Right lobe of liver (tissue), 4 donors: ENCODE data around the gene PEAK1.

Experiments used
- CTCF ChIP-seq, 4 donors: fragments of 200-600 bp in 3 of 4; fragments of 450-650 bp in 1 of 4; IDR thresholded peaks; one replicate each; pipeline versions ENCODE4 v1.5.1 to v1.8.0; 2016 to 2022; ENCODE audit warnings: antibody characterized with exemption in 4 of 4, mild to moderate bottlenecking in 2 of 4
- POLR2A ChIP-seq: fragments of 450-650 bp; IDR thresholded peaks from one replicate; pipeline ENCODE4 v1.6.1; 2017; ENCODE audit warnings: antibody characterized with exemption, mild to moderate bottlenecking
- donor health status: DM: no; HTN: no; CAD: no.
- donor health status: DM: no; HTN: no; CAD: no.
- donor health status: DM: no; HTN: yes; CAD: no.

GRCh38 chr15:77180757-77181156, 239.1 kb downstream of the PEAK1 start:
- no peak for TF ChIP-seq CTCF (IDR thresholded peaks at IDR 0.05)
- TF ChIP-seq POLR2A = no peak
